ENCODE measurements around the gene LRP5. TPM values are rescaled to one million over a fixed set of nuclear protein-coding genes. Genes with fewer than 3 reads are reported as not detected.

Gene LRP5
- total RNA-seq, 1 experiment from 2014 or later: 32.8 TPM

- no TSS peak for BruUV-seq (replicated peaks)
Measured at GRCh38 chr11:68352591-68352990, 40.2 kb downstream of the LRP5 start.

GRCh38 chr11:68353118-68353517 lies 40.7 kb downstream of the LRP5 start:
- H3K4me3 Mint-ChIP-seq (ENCODE audit: unreplicated experiment): no peak overlapping the region
- intact Hi-C loops (cut with micrococcal nuclease): no loop called here
- H3K27me3 Mint-ChIP-seq (ENCODE audit: insufficient read depth, unreplicated experiment): no peaks in the 10 kb centered on the region
- ChIA-PET CTCF (no interaction called here), POLR2A (interaction anchor here (0.5 to 1.8 kb wide), 5 partner anchors 9 to 491 kb away, joined by 3 to 8 read pairs (median 3); no protein-coding TSS in a partner anchor)
- no peaks in the 10 kb centered on the region for H3K9me3 Mint-ChIP-seq (ENCODE audit: unreplicated experiment)
- peaks cover 21% of the 10 kb centered on the region for H3K36me3 Mint-ChIP-seq (ENCODE audit: insufficient read depth, unreplicated experiment)
- TF ChIP-seq CTCF (IDR thresholded peaks at IDR 0.05; ENCODE audit: unreplicated experiment): no peak
- no peak overlapping the region for H3K27ac Mint-ChIP-seq (ENCODE audit: low read depth, unreplicated experiment)
- BruUV-seq (replicated peaks): no TSS peak
- DNase-seq (ENCODE audit: unreplicated experiment): no peak
- H3K4me1 Mint-ChIP-seq (ENCODE audit: insufficient read depth, unreplicated experiment): peaks cover 20% of the 10 kb centered on the region

More at GRCh38 chr11:68352591-68352990, 40.2 kb downstream of the LRP5 start:
- ChIA-PET POLR2A (interaction anchor here (0.5 to 1.8 kb wide), 3 partner anchors 15 to 114 kb away, joined by 3 to 8 read pairs (median 4); no protein-coding TSS in a partner anchor), CTCF (interaction anchor here (1.0 kb wide), 1 partner anchor 82 kb away, joined by 5 read pairs; no protein-coding TSS in a partner anchor)
- Mint-ChIP-seq H3K27ac (ENCODE audit: low read depth, unreplicated experiment) (no peak overlapping the region), H3K4me3 (ENCODE audit: unreplicated experiment) (no peak overlapping the region), H3K4me1 (ENCODE audit: insufficient read depth, unreplicated experiment) (peaks cover 20% of the 10 kb centered on the region), H3K36me3 (ENCODE audit: insufficient read depth, unreplicated experiment) (peaks cover 21% of the 10 kb centered on the region), H3K9me3 (ENCODE audit: unreplicated experiment) (no peaks in the 10 kb centered on the region), H3K27me3 (ENCODE audit: insufficient read depth, unreplicated experiment) (no peaks in the 10 kb centered on the region)
- DNase-seq (ENCODE audit: unreplicated experiment): no peak
- intact Hi-C loops (cut with micrococcal nuclease): no loop called here
- TF ChIP-seq CTCF (IDR thresholded peaks at IDR 0.05; ENCODE audit: unreplicated experiment): no peak

- Mint-ChIP-seq H3K27ac (ENCODE audit: low read depth, unreplicated experiment) (peak overlapping the region; percentile 75), H3K9me3 (ENCODE audit: unreplicated experiment) (no peaks in the 10 kb centered on the region), H3K27me3 (ENCODE audit: insufficient read depth, unreplicated experiment) (no peaks in the 10 kb centered on the region), H3K36me3 (ENCODE audit: insufficient read depth, unreplicated experiment) (peaks cover 23% of the 10 kb centered on the region), H3K4me3 (ENCODE audit: unreplicated experiment) (peak overlapping the region; percentile 53), H3K4me1 (ENCODE audit: insufficient read depth, unreplicated experiment) (peaks cover 20% of the 10 kb centered on the region)
- no peak for DNase-seq (ENCODE audit: unreplicated experiment)
- CTCF ChIA-PET: interaction anchor here (0.6 to 0.8 kb wide), 2 partner anchors 26 to 96 kb away, joined by 3 read pairs; no protein-coding TSS in a partner anchor
- POLR2A ChIA-PET: interaction anchor here (0.7 to 1.8 kb wide), 5 partner anchors 13 to 490 kb away, joined by 3 to 12 read pairs (median 7); no protein-coding TSS in a partner anchor
- no TSS peak for BruUV-seq (replicated peaks)
- intact Hi-C loops (cut with micrococcal nuclease): loop anchor here (1.0 kb wide), 1 partner anchor 40 kb away; no protein-coding TSS in a partner anchor
- TF ChIP-seq CTCF (IDR thresholded peaks at IDR 0.05; ENCODE audit: unreplicated experiment): no peak
Measured at GRCh38 chr11:68353669-68354068, 41.3 kb downstream of the LRP5 start.

GRCh38 chr11:68354148-68354872 lies 41.9 kb downstream of the LRP5 start:
- Mint-ChIP-seq H3K9me3 (ENCODE audit: unreplicated experiment) (no peaks in the 10 kb centered on the region), H3K4me1 (ENCODE audit: insufficient read depth, unreplicated experiment) (peaks cover 20% of the 10 kb centered on the region), H3K36me3 (ENCODE audit: insufficient read depth, unreplicated experiment) (peaks cover 29% of the 10 kb centered on the region), H3K27me3 (ENCODE audit: insufficient read depth, unreplicated experiment) (no peaks in the 10 kb centered on the region), H3K4me3 (ENCODE audit: unreplicated experiment) (peak overlapping the region; percentile 53), H3K27ac (ENCODE audit: low read depth, unreplicated experiment) (peak overlapping the region; percentile 75)
- ChIA-PET CTCF (interaction anchor here (0.6 to 0.8 kb wide), 3 partner anchors 26 to 1945 kb away, joined by 3 read pairs; no protein-coding TSS in a partner anchor), POLR2A (interaction anchor here (0.7 to 1.8 kb wide), 6 partner anchors 14 to 489 kb away, joined by 3 to 12 read pairs (median 5); no protein-coding TSS in a partner anchor)
- intact Hi-C loops (cut with micrococcal nuclease): loop anchor here (1.0 kb wide), 1 partner anchor 41 kb away; no protein-coding TSS in a partner anchor
- TF ChIP-seq CTCF (IDR thresholded peaks at IDR 0.05; ENCODE audit: unreplicated experiment): no peak
- peak; percentile 97 for DNase-seq (ENCODE audit: unreplicated experiment)
- BruUV-seq (replicated peaks): no TSS peak

All from MCF 10A (cell line).